ENCODE measurements around the gene RCVRN. TPM values are rescaled to one million over a fixed set of nuclear protein-coding genes. Genes with fewer than 3 reads are reported as not detected.

RCVRN gene
- not detected for polyA plus RNA-seq (2012; ENCODE audit: insufficient read depth, insufficient read length)

DNA sequence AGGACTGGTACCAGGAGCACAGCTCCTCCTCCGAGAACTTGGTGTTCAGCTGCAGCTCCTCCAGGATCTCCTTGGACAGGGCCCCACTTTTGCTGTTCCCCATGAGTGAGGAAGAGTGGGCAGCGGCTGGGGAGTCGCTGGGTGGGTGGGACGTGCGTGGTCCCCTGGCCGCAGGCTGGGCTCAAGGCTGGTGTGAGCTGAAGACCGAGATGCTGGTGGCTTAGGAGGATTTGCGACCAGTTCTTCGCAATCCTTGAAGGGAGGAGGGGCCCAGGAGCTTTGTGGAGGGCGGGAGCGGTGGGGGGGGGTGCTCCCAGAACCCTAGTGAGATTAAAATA lies at the start of gene RCVRN:
Gene RCVRN, minus strand, starts transcription at position 194 of the 338 bp plus-strand sequence. Its CDS starts 91 bp downstream, at position 103.
- H3K4me3 ChIP-seq (ENCODE audit: low read length) = no peak within 1 kb of the TSS
- DNase-seq (ENCODE audit: low read depth, low spot score) = no peak

- DNase-seq (ENCODE audit: low read depth, low spot score) = no peak
- H3K4me3 ChIP-seq (ENCODE audit: low read length) = no peak overlapping the region
Measured at GRCh38 chr17:9953492-9953891, 48.4 kb upstream of the RCVRN start.

DNA sequence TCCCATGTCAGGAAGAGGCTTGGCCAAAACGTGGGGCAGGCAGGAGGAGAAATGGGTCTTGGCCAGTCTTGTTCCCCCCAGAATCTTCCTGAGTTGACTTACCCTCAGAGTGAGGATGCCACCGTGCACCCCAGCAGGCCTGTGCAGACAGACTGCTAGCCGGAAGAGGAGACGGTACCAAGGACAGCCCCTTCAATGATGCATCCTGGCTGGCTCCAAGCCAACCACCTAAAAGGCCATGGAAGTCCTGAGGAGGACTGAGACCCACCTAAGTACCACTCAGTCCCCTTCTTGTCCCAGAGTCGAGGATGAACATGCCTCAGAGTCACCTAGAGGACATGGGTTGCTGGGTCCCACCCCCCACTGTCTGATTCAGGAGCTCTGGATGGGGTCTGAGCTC lies 46.7 kb upstream of the RCVRN start:
- H3K4me3 ChIP-seq (ENCODE audit: low read length) = no peak overlapping the region
- no peak for DNase-seq (ENCODE audit: low read depth, low spot score)

GRCh38 chr17:9948928-9949327 lies 43.9 kb upstream of the RCVRN start:
- no peak overlapping the region for H3K4me3 ChIP-seq (ENCODE audit: low read length)
- DNase-seq (ENCODE audit: low read depth, low spot score) = no peak

DNA sequence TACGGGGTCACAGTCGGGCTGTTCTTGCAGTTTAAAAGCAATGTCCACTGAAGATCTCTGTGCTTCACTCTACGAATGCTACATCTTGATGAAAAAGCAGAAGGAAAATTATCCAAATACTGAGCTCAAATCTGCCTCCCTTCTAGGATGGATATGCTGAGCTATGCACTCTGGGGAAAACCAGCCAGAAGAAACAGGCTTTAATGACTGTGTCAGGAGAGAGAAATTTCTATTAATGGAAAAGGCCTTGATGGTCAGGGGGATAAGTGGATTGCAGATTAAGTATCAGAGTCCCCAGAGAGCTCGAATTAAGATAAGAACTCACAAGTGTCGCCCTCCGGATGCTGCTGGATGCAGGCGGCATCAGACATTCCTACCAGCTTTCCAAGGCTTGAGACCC lies 39.6 kb upstream of the RCVRN start:
- DNase-seq (ENCODE audit: low read depth, low spot score) = no peak
- no peak overlapping the region for H3K4me3 ChIP-seq (ENCODE audit: low read length)

- DNase-seq (ENCODE audit: low read depth, low spot score) = no peak
- H3K4me3 ChIP-seq (ENCODE audit: low read length) = no peak overlapping the region
Measured at GRCh38 chr17:9943343-9943742, 38.3 kb upstream of the RCVRN start.

DNA sequence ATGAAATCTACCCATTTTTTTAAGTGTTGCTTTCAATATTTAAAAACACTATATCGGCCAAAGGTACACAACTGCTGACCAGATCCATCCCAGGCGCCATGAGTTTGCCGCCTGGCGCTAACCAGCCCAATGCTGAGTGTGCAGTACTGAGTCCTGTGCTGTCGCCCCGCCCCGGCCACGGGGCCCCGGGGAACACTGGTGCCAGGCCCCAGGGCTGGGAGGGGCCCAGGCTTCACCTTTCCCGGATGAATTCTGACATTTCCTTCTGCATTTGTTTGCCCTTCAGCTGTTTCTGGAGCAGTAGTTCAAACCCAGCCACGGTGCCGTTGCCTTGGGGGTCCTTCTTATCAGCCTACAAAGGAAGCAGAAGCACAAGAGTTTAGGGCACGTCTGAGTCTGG lies 37.8 kb upstream of the RCVRN start:
- no peak overlapping the region for H3K4me3 ChIP-seq (ENCODE audit: low read length)
- no peak for DNase-seq (ENCODE audit: low read depth, low spot score)

DNA sequence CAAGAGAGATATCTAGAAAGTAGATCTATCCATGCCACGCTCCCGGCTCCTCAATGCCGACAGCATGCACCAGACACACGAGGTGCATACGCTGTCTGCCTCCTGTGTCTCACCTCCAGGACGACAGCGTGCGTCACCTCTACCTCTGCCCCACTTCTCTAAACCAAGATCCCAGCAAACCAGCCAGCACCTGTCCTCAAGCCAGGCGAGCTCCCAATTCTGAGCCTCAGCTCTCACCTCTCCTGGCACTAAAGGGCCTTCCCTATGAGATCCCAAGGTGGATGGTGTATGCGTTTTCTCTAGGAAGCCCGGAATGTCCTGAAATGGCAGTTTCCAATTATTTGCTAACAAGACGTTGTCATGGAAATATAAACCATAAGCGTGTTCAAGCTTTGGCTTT lies 36.2 kb upstream of the RCVRN start:
- DNase-seq (ENCODE audit: low read depth, low spot score) = no peak
- H3K4me3 ChIP-seq (ENCODE audit: low read length) = no peak overlapping the region

- no peak for DNase-seq (ENCODE audit: low read depth, low spot score)
- H3K4me3 ChIP-seq (ENCODE audit: low read length) = no peak overlapping the region
Measured at GRCh38 chr17:9940841-9941240, 35.8 kb upstream of the RCVRN start.

DNA sequence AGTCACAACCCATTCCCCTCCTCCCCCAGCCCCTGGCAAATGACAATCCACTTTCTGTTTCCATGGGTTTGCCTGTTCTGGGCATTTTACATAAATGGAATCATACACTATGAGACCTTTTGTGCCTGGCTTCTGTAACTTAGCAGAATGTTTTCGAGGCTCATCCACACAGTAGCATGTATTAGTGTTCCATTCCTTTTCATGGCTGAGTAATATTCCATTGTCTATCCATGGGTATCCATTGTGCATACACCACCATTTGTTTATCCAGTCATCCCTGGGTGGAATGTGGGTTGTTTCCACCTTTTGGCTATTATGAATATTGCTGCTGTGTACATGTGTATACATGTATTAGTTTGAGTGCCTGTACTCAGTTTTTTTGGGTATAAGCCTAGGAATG lies 33.7 kb upstream of the RCVRN start:
- no peak for DNase-seq (ENCODE audit: low read depth, low spot score)
- no peak overlapping the region for H3K4me3 ChIP-seq (ENCODE audit: low read length)

GRCh38 chr17:9937901-9938300 lies 32.8 kb upstream of the RCVRN start:
- DNase-seq (ENCODE audit: low read depth, low spot score) = no peak
- no peak overlapping the region for H3K4me3 ChIP-seq (ENCODE audit: low read length)

DNA sequence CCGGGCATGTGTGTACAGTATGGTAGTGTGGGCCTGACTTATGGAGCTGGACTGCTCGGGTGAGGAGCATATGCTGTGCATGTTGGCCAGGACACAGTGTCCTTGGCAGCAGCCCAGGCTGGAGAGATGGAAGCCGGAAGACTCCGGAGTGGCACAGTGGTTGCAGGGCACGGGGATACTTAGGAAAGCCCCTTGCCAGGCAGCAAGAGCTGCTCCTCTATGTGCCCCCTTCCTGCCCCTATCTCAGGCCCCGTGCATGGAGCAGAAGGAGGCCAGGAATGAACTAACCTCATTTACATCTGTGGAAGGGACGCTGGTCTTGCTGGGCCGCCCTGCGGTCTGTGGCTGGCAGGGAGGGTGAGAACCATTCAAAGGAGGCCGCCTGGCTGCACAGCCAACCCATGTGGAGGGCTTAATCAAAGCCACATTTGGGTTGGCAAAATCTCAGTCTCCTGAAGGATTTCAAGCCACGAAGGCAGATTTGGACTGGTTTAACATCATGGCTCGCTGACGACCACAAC lies 32.2 kb upstream of the RCVRN start:
- DNase-seq (ENCODE audit: low read depth, low spot score) = no peak
- no peak overlapping the region for H3K4me3 ChIP-seq (ENCODE audit: low read length)

GRCh38 chr17:9936095-9936494 lies 31.0 kb upstream of the RCVRN start:
- DNase-seq (ENCODE audit: low read depth, low spot score) = no peak
- no peak overlapping the region for H3K4me3 ChIP-seq (ENCODE audit: low read length)

GRCh38 chr17:9935408-9935807 lies 30.3 kb upstream of the RCVRN start:
- DNase-seq (ENCODE audit: low read depth, low spot score) = no peak
- no peak overlapping the region for H3K4me3 ChIP-seq (ENCODE audit: low read length)

DNA sequence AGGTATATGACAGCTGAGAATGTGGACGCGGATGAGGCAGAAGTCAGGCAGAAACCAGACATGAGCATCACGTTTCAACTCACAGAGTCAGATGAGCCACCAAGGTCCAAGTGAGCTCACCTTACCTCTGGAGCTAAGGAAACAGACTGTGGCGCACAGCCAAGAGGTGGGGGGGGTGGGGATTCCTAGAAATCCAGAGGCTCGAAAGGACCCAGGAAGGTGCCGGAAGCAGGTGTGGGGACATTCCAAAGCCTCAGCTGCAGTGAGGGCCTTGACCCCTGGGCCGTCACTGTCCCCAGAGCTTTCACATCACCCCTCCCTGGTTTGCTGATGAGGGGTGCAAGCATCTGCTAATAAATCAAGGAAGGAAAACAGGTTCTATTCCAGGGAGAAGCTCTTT lies 29.3 kb upstream of the RCVRN start:
- no peak overlapping the region for H3K4me3 ChIP-seq (ENCODE audit: low read length)
- no peak for DNase-seq (ENCODE audit: low read depth, low spot score)

DNA sequence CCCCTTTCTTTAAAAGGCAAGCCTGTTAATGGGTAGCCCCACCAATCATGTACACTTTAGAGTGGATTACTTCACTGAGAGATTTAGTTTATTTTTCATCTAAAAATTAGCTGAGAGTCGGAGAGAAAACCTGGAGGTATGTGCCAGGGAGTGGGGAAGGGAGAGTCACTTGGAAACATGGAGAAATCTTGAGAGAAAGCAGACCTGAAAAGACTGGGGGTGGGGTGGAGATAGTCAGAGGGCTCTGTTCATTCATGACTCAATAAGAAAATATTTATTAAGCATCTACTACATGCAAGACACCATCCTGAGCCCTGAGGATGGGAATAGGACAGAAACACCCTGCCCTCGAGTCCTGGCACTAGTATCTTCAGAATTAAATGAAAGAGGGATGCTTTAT lies 27.4 kb upstream of the RCVRN start:
- DNase-seq (ENCODE audit: low read depth, low spot score) = no peak
- H3K4me3 ChIP-seq (ENCODE audit: low read length) = no peak overlapping the region

DNA sequence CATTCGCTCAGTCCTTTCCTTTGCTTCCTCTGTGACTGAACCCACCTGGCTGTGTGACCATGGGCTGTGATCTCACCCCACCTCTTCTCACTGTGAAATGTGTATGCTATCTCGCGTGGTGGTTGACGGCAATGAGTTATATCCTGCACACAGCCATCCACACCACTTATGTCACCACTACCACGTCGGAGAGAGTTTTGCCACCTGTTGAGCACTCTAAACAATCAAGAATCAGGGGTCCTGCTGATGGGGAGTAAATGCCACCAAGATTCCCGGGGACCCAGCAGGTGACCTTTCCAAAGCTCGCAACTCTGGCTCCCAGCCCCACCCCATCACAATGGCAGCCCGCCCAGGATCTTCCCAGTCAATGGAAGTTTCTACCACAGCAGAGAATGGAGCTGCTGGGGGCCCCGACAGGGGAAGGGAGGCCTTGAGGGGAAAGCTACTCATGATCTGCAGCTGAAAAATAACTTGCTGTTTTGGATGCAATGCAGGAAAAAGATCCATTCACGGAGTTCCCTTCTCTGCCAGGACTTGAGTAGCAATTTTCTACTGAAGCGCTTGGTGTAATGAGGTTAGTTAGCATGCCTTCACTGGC lies 26.2 kb upstream of the RCVRN start:
- H3K4me3 ChIP-seq (ENCODE audit: low read length) = no peak overlapping the region
- DNase-seq (ENCODE audit: low read depth, low spot score) = no peak

DNA sequence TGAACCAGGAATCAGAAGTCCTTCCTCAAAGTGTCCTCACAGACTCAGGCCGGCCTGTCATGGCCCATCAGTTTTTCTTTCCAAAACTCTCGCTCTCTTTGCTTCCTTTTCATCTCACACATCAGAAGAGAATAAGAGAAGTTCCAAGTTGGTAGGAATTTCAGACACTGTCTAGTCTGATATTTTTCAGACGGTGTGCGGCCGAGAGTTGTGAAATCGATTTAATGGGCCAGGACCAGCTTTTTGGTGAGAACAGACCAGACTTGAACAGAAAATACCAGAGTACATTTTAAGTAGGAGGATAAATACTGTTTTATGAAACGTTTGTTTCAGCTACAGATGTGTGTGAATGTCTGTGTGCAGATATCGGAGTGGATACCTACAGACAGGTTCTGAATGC lies 24.8 kb upstream of the RCVRN start:
- H3K4me3 ChIP-seq (ENCODE audit: low read length) = no peak overlapping the region
- no peak for DNase-seq (ENCODE audit: low read depth, low spot score)

DNA sequence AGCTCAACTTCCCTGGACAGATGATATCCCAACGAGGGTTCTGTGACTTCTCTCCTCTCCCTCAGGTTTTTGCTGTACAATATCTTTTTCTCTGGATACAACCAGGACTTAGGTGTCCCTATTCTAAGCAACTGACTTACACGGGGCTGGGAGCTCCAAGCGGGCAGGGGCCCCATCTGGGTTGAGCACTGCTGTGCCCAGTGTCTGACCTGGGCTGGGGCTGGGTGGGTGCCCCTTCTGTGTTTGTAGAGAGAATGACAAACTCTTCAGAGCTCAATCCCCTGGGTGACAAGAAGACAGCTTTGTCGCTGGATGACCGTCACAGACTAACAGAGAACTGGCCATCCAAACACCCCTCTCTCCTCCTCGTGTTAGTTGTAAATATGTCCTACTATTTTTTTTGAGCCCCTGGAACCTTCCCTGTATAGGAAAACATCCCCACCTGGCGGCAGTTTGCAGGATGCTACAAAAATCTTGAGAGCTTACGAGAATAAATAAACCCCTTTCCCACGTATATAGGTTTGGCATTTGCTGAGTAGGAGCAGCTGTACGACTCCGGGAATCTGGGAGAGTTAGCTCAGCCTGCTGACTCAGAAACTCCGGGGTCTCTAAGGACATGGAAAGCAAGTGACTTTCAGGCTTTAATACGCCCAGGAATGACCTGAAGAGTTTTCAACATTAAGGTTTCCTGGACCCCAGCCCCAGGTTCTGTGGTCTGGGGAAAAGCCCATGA lies 23.7 kb upstream of the RCVRN start:
- H3K4me3 ChIP-seq (ENCODE audit: low read length) = no peak overlapping the region
- DNase-seq (ENCODE audit: low read depth, low spot score) = no peak

- DNase-seq (ENCODE audit: low read depth, low spot score) = no peak
- H3K4me3 ChIP-seq (ENCODE audit: low read length) = no peak overlapping the region
Measured at GRCh38 chr17:9926150-9926804, 21.2 kb upstream of the RCVRN start.

Measured in Jurkat, Clone E6-1 (cell line).